GM12873 (cell line): ENCODE data around the gene CCDC121.

Experiments used
- CTCF ChIP-seq: IDR thresholded peaks from 2 replicates; pipeline ENCODE4 v1.5.1; 2012; ENCODE audit warnings: low read depth, mild to moderate bottlenecking, moderate library complexity, low read length, control low read depth; ENCODE audit not compliant: insufficient read depth; ENCODE audit errors: missing control alignments

CCDC121 gene

GRCh38 chr2:27627963-27628766 is 647 bp downstream of the CCDC121 start:
- TF ChIP-seq CTCF, result no peak

- TF ChIP-seq CTCF, result no peak
Observed at GRCh38 chr2:27624943-27625342, 3.9 kb downstream of the CCDC121 start.

GRCh38 chr2:27622921-27623384 is 5.9 kb downstream of the CCDC121 start:
- TF ChIP-seq CTCF, result no peak

GRCh38 chr2:27621524-27621923 is 7.3 kb downstream of the CCDC121 start:
- peak; percentile 4 for TF ChIP-seq CTCF

GRCh38 chr2:27615316-27615715 is 13.5 kb downstream of the CCDC121 start:
- TF ChIP-seq CTCF, result no peak

- TF ChIP-seq CTCF, result no peak
Observed at GRCh38 chr2:27613985-27614384, 14.8 kb downstream of the CCDC121 start.

- TF ChIP-seq CTCF, result no peak
Observed at GRCh38 chr2:27606611-27607010, 22.2 kb downstream of the CCDC121 start.
